ENCODE results near the gene THOC6. TPM values are rescaled to one million over a fixed set of nuclear protein-coding genes. Genes with fewer than 3 reads are reported as not detected.

The THOC6 gene
- total RNA-seq, 1 experiment from 2014 or later, result 76.5 TPM

DNA sequence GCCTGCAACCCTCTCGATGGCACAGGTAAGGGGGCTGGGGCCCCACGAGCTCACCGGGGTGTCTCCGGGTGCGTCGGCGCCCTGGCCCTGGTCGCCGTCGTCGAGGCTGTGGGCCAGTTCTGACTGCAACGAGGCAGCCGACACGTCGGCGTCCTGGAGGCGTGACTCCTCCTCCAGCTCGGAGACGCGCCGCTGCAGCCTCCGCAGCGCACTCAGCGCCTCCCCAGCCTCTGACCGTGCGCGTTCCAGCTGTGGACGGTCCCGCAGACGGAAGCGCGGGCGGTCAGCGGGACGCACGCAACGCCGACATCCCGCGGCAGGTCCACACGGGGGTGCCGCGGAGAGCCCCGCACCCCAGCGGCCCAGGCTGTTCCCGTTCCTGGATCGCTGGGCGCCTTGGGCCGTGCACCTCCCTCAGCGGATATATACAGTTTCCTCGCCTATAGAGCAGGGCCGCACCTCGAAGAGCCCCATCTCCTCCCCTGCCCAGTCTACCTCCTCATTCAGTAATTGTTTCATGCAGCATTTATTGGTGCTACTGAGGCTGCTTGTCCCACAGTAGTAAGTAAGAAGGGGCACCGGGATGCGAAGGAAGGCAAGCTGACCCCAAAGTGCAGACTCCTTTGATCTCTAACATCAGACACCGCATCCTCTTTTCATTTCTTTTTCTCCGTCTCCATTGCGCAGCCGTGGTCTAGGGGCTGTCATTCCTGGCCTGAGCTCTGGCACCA is 5.8 kb downstream of the THOC6 start:
- ChIA-PET POLR2A (interaction anchor here (6.0 to 17.1 kb wide), 2 partner anchors 11 to 23 kb away, joined by 87 to 502 read pairs; partner anchors contain the start of genes CLDN6, CLDN9 and TNFRSF12A), CTCF (interaction anchor here (1.0 to 9.8 kb wide), 9 partner anchors 9 to 69 kb away, joined by 3 to 355 read pairs (median 86); partner anchors contain the start of genes BICDL2, CLDN6, CLDN9 and HCFC1R1)
- no peak for DNase-seq (ENCODE audit: low spot score)
- no peaks in the 10 kb centered on the region for H3K9me3 Mint-ChIP-seq
- peaks cover 20% of the 10 kb centered on the region for H3K36me3 Mint-ChIP-seq
- ATAC-seq, result no peak
- H3K27ac Mint-ChIP-seq, result no peak overlapping the region
- peaks cover 22% of the 10 kb centered on the region for H3K4me1 Mint-ChIP-seq
- TF ChIP-seq NFATC4 (CRISPR knock-in tag; IDR thresholded peaks at IDR 0.05) (no peak; the same call in 1 of the 2 replicates), HMGA2 (CRISPR knock-in tag; IDR thresholded peaks at IDR 0.05) (no peak), OVOL2 (CRISPR knock-in tag; IDR thresholded peaks at IDR 0.05; ENCODE audit: borderline replicate concordance) (no peak), FOXP1 (CRISPR knock-in tag; IDR thresholded peaks at IDR 0.05; ENCODE audit: borderline replicate concordance) (no peak), RELA (CRISPR knock-in tag; IDR thresholded peaks at IDR 0.05; ENCODE audit: borderline replicate concordance) (no peak), ZNF232 (CRISPR knock-in tag; IDR thresholded peaks at IDR 0.05) (no peak), ZNF396 (CRISPR knock-in tag; IDR thresholded peaks at IDR 0.05; ENCODE audit: borderline replicate concordance) (no peak), MXD4 (CRISPR knock-in tag; IDR thresholded peaks at IDR 0.05; ENCODE audit: borderline replicate concordance) (no peak)
- TF ChIP-seq, protein P1, sequence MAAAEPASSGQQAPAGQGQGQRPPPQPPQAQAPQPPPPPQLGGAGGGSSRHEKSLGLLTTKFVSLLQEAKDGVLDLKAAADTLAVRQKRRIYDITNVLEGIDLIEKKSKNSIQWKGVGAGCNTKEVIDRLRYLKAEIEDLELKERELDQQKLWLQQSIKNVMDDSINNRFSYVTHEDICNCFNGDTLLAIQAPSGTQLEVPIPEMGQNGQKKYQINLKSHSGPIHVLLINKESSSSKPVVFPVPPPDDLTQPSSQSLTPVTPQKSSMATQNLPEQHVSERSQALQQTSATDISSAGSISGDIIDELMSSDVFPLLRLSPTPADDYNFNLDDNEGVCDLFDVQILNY (CRISPR knock-in tag; IDR thresholded peaks at IDR 0.05), result no peak
- TF ChIP-seq, protein P2, sequence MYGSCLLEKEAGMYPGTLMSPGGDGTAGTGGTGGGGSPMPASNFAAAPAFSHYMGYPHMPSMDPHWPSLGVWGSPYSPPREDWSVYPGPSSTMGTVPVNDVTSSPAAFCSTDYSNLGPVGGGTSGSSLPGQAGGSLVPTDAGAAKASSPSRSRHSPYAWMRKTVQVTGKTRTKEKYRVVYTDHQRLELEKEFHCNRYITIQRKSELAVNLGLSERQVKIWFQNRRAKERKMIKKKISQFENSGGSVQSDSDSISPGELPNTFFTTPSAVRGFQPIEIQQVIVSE (CRISPR knock-in tag; IDR thresholded peaks at IDR 0.05; ENCODE audit: borderline replicate concordance), result no peak
- TF ChIP-seq, protein P3, sequence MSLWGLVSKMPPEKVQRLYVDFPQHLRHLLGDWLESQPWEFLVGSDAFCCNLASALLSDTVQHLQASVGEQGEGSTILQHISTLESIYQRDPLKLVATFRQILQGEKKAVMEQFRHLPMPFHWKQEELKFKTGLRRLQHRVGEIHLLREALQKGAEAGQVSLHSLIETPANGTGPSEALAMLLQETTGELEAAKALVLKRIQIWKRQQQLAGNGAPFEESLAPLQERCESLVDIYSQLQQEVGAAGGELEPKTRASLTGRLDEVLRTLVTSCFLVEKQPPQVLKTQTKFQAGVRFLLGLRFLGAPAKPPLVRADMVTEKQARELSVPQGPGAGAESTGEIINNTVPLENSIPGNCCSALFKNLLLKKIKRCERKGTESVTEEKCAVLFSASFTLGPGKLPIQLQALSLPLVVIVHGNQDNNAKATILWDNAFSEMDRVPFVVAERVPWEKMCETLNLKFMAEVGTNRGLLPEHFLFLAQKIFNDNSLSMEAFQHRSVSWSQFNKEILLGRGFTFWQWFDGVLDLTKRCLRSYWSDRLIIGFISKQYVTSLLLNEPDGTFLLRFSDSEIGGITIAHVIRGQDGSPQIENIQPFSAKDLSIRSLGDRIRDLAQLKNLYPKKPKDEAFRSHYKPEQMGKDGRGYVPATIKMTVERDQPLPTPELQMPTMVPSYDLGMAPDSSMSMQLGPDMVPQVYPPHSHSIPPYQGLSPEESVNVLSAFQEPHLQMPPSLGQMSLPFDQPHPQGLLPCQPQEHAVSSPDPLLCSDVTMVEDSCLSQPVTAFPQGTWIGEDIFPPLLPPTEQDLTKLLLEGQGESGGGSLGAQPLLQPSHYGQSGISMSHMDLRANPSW (CRISPR knock-in tag; conservative IDR thresholded peaks at IDR 0.05; ENCODE audit: low read depth), result no peak
- H3K27me3 Mint-ChIP-seq (ENCODE audit: low read depth), result no peaks in the 10 kb centered on the region
- H3K4me3 Mint-ChIP-seq, result no peak overlapping the region

DNA sequence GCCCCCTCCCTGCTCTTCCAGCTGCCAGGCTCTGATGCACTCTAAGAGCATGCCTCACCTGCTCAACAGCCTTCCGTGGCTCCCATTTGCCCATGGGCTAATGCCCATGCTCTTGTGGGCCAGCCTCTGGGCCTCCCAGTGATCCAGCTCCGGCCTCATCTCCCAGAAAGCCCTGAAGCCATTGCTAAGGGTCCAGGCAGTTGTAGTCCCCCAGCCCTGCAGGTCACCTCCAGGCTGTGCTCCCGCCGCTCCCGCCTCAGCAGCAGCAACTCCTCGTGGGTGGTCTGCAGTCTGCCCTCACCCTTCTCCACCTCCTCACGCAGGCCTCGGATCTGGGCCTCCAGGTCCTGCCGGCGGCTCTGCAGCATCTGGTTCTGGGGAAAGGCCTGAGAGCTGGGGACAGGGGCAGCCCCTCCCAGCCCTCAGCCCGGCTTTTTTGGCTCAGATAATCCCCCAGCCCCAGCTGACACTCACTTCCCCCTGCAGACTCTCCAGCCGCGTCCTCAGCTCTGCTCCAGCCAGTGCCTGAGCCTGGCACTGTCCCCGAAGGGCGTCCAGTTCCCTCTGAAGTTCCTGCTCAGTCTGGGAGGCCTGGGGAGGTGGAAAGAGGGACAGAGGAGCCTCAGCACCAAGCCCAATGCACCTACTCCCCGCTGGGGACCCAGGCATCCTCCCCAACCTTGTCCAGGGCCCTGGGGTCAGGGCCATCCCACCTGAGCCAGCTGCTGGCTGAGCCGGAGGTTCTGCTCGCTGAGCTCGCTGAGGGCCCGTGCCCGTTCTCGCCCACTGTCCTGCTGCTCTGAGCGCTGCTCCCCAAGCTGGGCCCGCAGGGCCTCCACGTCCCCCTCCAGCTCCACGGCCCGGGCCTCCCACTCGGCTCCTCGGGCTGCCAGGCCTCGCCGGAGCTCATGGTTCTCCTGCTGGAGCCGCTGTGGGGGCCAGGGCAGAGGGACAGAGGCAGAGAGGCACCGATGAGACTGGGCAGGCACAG is 6.7 kb downstream of the THOC6 start:
- ChIA-PET CTCF (interaction anchor here (0.9 to 9.8 kb wide), 32 partner anchors 10 to 144 kb away, joined by 3 to 355 read pairs (median 8); partner anchors contain the start of genes BICDL2, CLDN6, CLDN9 and FLYWCH1), POLR2A (interaction anchor here (1.0 to 17.1 kb wide), 5 partner anchors 12 to 28 kb away, joined by 5 to 502 read pairs (median 9); partner anchors contain the start of genes CLDN6, CLDN9 and TNFRSF12A)
- Mint-ChIP-seq H3K36me3 (peaks cover 20% of the 10 kb centered on the region), H3K4me1 (peaks cover 24% of the 10 kb centered on the region), H3K9me3 (no peaks in the 10 kb centered on the region), H3K27ac (no peak overlapping the region), H3K27me3 (ENCODE audit: low read depth) (no peaks in the 10 kb centered on the region), H3K4me3 (no peak overlapping the region)
- TF ChIP-seq, protein P4, sequence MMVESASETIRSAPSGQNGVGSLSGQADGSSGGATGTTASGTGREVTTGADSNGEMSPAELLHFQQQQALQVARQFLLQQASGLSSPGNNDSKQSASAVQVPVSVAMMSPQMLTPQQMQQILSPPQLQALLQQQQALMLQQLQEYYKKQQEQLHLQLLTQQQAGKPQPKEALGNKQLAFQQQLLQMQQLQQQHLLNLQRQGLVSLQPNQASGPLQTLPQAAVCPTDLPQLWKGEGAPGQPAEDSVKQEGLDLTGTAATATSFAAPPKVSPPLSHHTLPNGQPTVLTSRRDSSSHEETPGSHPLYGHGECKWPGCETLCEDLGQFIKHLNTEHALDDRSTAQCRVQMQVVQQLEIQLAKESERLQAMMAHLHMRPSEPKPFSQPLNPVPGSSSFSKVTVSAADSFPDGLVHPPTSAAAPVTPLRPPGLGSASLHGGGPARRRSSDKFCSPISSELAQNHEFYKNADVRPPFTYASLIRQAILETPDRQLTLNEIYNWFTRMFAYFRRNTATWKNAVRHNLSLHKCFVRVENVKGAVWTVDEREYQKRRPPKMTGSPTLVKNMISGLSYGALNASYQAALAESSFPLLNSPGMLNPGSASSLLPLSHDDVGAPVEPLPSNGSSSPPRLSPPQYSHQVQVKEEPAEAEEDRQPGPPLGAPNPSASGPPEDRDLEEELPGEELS (CRISPR knock-in tag; IDR thresholded peaks at IDR 0.05), result no peak
- TF ChIP-seq ETV6 (CRISPR knock-in tag; IDR thresholded peaks at IDR 0.05) (no peak), ZNF416 (CRISPR knock-in tag; IDR thresholded peaks at IDR 0.05) (no peak), NFATC4 (CRISPR knock-in tag; IDR thresholded peaks at IDR 0.05) (no peak), ZNF317 (CRISPR knock-in tag; IDR thresholded peaks at IDR 0.05; ENCODE audit: borderline replicate concordance, low read depth) (no peak)
- no peak for ATAC-seq
- no peak for DNase-seq (ENCODE audit: low spot score)

Data from WTC11 (cell line).